Heart right ventricle (tissue), 16 donors: ENCODE data around the gene TET2. TPM values are rescaled to one million over a fixed set of nuclear protein-coding genes. Genes with fewer than 3 reads are reported as not detected.

Experiments
- ATAC-seq, 8 donors: fragments of 200-7000 bp; cut with Tn5 transposase; one replicate each; pipeline ENCODE4 v1.9.1; 2020; ENCODE audit warnings: mild to moderate bottlenecking in 8 of 8, moderate library complexity in 8 of 8, moderate number of reproducible peaks in 1 of 8
- DNase-seq, 2 donors: peaks; one replicate each; pipeline ENCODE4 v3.0.0-alpha.2; 2020
- H3K27ac ChIP-seq, 10 donors: fragments of 200-600 bp; sonication (generic) in 2 of 10; one replicate each; pipeline versions ENCODE4 v1.5.0 to v1.8.0; 2020 to 2022; ENCODE audit warnings: mild to moderate bottlenecking in 3 of 10
- H3K27me3 ChIP-seq, 7 donors: fragments of 200-600 bp; one replicate each; pipeline ENCODE4 v1.8.0; 2021 to 2022; ENCODE audit warnings: mild to moderate bottlenecking in 2 of 7
- H3K36me3 ChIP-seq, 9 donors: fragments of 200-600 bp; sonication (generic) in 1 of 9; one replicate each; pipeline versions ENCODE4 v1.5.0 to v1.8.0; 2020 to 2022; ENCODE audit warnings: mild to moderate bottlenecking in 2 of 9
- H3K4me1 ChIP-seq, 9 donors: fragments of 200-600 bp; sonication (generic) in 1 of 9; one replicate each; pipeline versions ENCODE4 v1.5.0 to v1.8.0; 2020 to 2022; ENCODE audit warnings: mild to moderate bottlenecking in 4 of 9
- H3K4me3 ChIP-seq, 10 donors: fragments of 200-600 bp; sonication (generic) in 2 of 10; one replicate each; pipeline versions ENCODE4 v1.5.0 to v1.8.0; 2020 to 2022; ENCODE audit warnings: mild to moderate bottlenecking in 7 of 10, moderate library complexity in 2 of 10
- H3K9me3 ChIP-seq, 11 donors: fragments of 200-600 bp in 10 of 11; sonication (generic) in 2 of 11; one replicate each; pipeline versions ENCODE4 v1.5.0 to v1.8.0; 2013 to 2022; ENCODE audit warnings: mild to moderate bottlenecking in 2 of 11, control low read depth in 1 of 11, moderate library complexity in 1 of 11
- WGBS, 2 donors: extraction: QIAGEN DNeasy Blood & Tissue Kit; methylation state at CpG; one replicate each; pipeline ENCODE4 v1.1.7; 2013; ENCODE audit warnings: inconsistent platforms in 1 of 2; 5-methylcytosine and 5-hydroxymethylcytosine counted together
- intact Hi-C, 10 donors: fragments of 100-400 bp; cut with DNase I; formaldehyde crosslinking; loops; one replicate each; pipeline versions ENCODE4 v1.11.1 to v1.14.2; 2022
- polyA plus RNA-seq, 2 donors: library from polyadenylated mRNA; stranded (reverse); fragments of 200-250 nt; gene quantifications; one replicate each; pipeline ENCODE4 v1.2.3, GENCODE V29; 2013
- total RNA-seq, 10 donors: library from RNA; stranded (reverse); fragmentation: NEBNext Ultra II Directional in 3 of 10; extraction: Animal tissue kit (Norgen Biotek cat#: 25700) in 3 of 10; gene quantifications; one replicate each; pipeline versions ENCODE4 v1.2.1 to v1.2.4, GENCODE V29; 2021 to 2023
- TF ChIP-seq, protein P1 (sequence below), 9 donors: fragments of 200-600 bp; sonication (generic) in 2 of 9; IDR thresholded peaks; one replicate each; pipeline versions ENCODE4 v1.5.0 to v1.8.0; 2021 to 2022; ENCODE audit warnings: antibody characterized with exemption in 9 of 9, mild to moderate bottlenecking in 5 of 9, moderate library complexity in 1 of 9
- donor health status: Arrhythmogenic right ventricular cardiomyopathy.
- donor health status: ischemic (EF 13 %, LVEDD 7.1; RV severe dilation, severe dysfunction).
- donor health status: healthy with polysubstance abuse.
- donor health status: DM: no; HTN: yes; CAD: no.
- donor health status: DM: no; HTN: no; CAD: no.
- donor health status: ischemic (EF 25% LVEDD 6.9; RV normal size, moderate dysfunction).
- donor health status: ischemic (EF 25% LVEDD 5.7; RV mildly dilated, moderate dysfunction).
- donor health status: healthy.
- donor health status: DM: yes; HTN: yes; CAD: no.
- donor health status: Ischemic cardiomyopathy.
- donor health status: ischemic (EF 35%, LVEDD 5.7; RV mildly dilated, moderate dysfunction).
- donor health status: nonischemic (EF 11% LVEDD 7.7; RV severe dilation, severe dysfunction).
- donor health status: DM: yes; HTN: yes; CAD: no.
- donor health status: PGD.
- donor health status: ischemic (EF 29% LVEDD 5.4; RV normal size, mild dysfunction).
- donor health status: nonischemic (EF 23%, LVEDD 6.1; RV moderate dilation, normal function).

The TET2 gene
- total and polyA plus RNA-seq, 12 donors: 1.4 to 20.6 (median 16.8) TPM

DNA sequence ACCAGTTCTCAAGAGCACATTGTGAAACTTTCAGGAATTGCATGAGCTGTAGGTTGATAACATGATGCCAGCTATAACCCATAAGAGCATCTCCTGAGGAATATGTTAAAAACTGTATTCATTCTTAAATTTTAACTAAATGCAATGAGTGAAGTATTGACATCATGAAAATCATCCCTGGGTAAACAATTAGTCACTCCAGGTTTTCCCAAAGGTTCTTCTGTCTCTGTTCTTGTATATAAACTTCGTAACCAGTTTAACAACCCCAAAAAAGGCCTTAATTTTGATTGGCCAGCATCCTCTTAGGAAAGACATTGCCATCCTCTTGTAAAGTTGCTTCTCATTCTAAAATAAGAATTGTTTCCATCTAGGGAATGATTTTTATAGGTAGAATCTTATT is 80.4 kb downstream of the TET2 start:
- Histone ChIP-seq H3K4me1 (peaks cover 0 to 18% (median 5%) of the 10 kb centered on the region in 9 donors), H3K36me3 (no peaks in the 10 kb centered on the region), H3K9me3 (peaks cover 0 to 4% (median 0%) of the 10 kb centered on the region in 11 donors), H3K27ac (no peak overlapping the region), H3K27me3 (no peaks in the 10 kb centered on the region), H3K4me3 (no peak overlapping the region)
- intact Hi-C loops: no loop called here
- ATAC-seq (no peak), DNase-seq (no peak)
- 91 to 100% methylated on average over 1 of the region's 1 CpG for WGBS, 2 donors
- TF ChIP-seq, protein P1, sequence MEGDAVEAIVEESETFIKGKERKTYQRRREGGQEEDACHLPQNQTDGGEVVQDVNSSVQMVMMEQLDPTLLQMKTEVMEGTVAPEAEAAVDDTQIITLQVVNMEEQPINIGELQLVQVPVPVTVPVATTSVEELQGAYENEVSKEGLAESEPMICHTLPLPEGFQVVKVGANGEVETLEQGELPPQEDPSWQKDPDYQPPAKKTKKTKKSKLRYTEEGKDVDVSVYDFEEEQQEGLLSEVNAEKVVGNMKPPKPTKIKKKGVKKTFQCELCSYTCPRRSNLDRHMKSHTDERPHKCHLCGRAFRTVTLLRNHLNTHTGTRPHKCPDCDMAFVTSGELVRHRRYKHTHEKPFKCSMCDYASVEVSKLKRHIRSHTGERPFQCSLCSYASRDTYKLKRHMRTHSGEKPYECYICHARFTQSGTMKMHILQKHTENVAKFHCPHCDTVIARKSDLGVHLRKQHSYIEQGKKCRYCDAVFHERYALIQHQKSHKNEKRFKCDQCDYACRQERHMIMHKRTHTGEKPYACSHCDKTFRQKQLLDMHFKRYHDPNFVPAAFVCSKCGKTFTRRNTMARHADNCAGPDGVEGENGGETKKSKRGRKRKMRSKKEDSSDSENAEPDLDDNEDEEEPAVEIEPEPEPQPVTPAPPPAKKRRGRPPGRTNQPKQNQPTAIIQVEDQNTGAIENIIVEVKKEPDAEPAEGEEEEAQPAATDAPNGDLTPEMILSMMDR (IDR thresholded peaks at IDR 0.05): no peak

DNA sequence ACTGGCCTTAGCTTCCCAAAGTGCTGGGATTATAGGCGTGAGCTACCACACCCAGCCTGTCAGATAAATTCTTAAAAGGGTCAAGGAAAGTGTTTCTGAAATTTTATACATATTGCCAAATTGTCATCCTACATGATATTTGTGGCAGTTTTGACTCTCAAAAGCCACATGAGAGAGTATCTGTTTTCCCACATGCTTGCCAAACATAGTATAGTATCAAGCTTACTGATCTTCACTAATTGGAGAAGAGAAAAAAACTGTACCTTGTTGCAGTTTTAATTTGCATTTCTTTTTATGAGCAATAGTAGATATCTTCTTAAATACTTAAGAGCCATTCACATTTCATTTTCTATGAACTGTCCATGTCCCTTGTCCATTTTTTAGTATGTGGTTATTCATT is 83.6 kb downstream of the TET2 start:
- 100% methylated on average over 1 of the region's 1 CpG for WGBS, 2 donors
- Histone ChIP-seq H3K27ac (no peak overlapping the region), H3K9me3 (no peaks in the 10 kb centered on the region), H3K36me3 (peaks cover 0 to 17% (median 9%) of the 10 kb centered on the region in 9 donors), H3K27me3 (no peaks in the 10 kb centered on the region), H3K4me1 (peaks cover 0 to 10% (median 0%) of the 10 kb centered on the region in 9 donors), H3K4me3 (no peak overlapping the region)
- ATAC-seq (no peak), DNase-seq (no peak)
- intact Hi-C loops: no loop called here
- TF ChIP-seq, protein P1 (IDR thresholded peaks at IDR 0.05): no peak

DNA sequence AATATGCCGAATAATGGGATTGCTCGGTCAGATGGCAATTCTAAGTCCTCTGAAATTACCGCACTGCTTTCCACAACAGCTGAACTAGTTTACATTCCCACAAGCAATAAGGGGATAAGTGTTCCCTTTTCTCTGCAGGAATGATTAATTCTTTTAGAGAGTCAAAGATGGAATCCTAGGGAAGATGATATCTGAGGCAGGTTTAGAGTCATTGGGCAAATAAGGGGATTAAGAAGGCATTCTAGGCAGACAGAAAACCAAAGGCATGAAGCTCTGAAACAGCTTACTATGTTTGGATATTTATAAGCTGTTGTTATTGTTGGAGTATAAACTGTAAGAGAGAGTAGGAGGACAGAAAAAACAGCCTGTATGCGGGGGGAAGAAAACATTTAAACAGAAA is 85.7 kb downstream of the TET2 start:
- no peak for ATAC-seq
- Histone ChIP-seq H3K9me3 (no peaks in the 10 kb centered on the region), H3K36me3 (peaks cover 0 to 38% (median 13%) of the 10 kb centered on the region in 9 donors), H3K27ac (no peak overlapping the region), H3K27me3 (no peaks in the 10 kb centered on the region), H3K4me1 (peaks cover 0 to 10% (median 6%) of the 10 kb centered on the region in 9 donors), H3K4me3 (no peak overlapping the region)
- no peak for DNase-seq
- TF ChIP-seq, protein P1 (IDR thresholded peaks at IDR 0.05): no peak
- 94 to 96% methylated on average over 4 of the region's 4 CpGs for WGBS, 2 donors
- intact Hi-C loops: no loop called here

DNA sequence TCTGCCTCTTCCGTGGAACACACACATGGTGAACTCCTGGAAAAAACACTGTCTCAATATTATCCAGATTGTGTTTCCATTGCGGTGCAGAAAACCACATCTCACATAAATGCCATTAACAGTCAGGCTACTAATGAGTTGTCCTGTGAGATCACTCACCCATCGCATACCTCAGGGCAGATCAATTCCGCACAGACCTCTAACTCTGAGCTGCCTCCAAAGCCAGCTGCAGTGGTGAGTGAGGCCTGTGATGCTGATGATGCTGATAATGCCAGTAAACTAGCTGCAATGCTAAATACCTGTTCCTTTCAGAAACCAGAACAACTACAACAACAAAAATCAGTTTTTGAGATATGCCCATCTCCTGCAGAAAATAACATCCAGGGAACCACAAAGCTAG is 87.9 kb downstream of the TET2 start:
- intact Hi-C loops: no loop called here
- H3K4me3 ChIP-seq: no peak overlapping the region
- peaks cover 0 to 10% (median 7%) of the 10 kb centered on the region in 9 donors for H3K4me1 ChIP-seq
- WGBS, 2 donors: 82 to 94% methylated on average over 4 of the region's 4 CpGs
- H3K27ac ChIP-seq: no peak overlapping the region
- no peaks in the 10 kb centered on the region for H3K9me3 ChIP-seq
- TF ChIP-seq, protein P1 (IDR thresholded peaks at IDR 0.05): no peak
- H3K27me3 ChIP-seq: no peaks in the 10 kb centered on the region
- H3K36me3 ChIP-seq: peaks cover 0 to 58% (median 13%) of the 10 kb centered on the region in 9 donors
- ATAC-seq: no peak
- DNase-seq: no peak
